ENCODE data around the gene KIF16B. TPM values are rescaled to one million over a fixed set of nuclear protein-coding genes. Genes with fewer than 3 reads are reported as not detected.

The KIF16B gene
- total RNA-seq, 1 experiment from 2014 or later: 7.6 TPM

GRCh38 chr20:16438100-16438499 is 135.1 kb downstream of the KIF16B start:
- H3K4me3 Mint-ChIP-seq: no peak overlapping the region
- CTCF ChIA-PET: no interaction called here
- H3K4me1 Mint-ChIP-seq: peaks cover 14% of the 10 kb centered on the region
- TF ChIP-seq RELA (CRISPR knock-in tag; IDR thresholded peaks at IDR 0.05; ENCODE audit: borderline replicate concordance): no peak
- no peak for TF ChIP-seq ZNF263 (CRISPR knock-in tag; IDR thresholded peaks at IDR 0.05; ENCODE audit: low read depth)
- no peak for TF ChIP-seq ZNF423 (CRISPR knock-in tag; IDR thresholded peaks at IDR 0.05)
- no peak for TF ChIP-seq NR2C2 (CRISPR knock-in tag; IDR thresholded peaks at IDR 0.05)
- TF ChIP-seq NFYB (CRISPR knock-in tag; conservative IDR thresholded peaks at IDR 0.05; ENCODE audit: low read depth): no peak
- TF ChIP-seq ZMAT4 (CRISPR knock-in tag; IDR thresholded peaks at IDR 0.05): no peak
- TF ChIP-seq ZNF396 (CRISPR knock-in tag; IDR thresholded peaks at IDR 0.05; ENCODE audit: borderline replicate concordance): no peak
- TF ChIP-seq IRF2 (CRISPR knock-in tag; IDR thresholded peaks at IDR 0.05; ENCODE audit: borderline replicate concordance, low read depth): no peak
- TF ChIP-seq, protein P1, sequence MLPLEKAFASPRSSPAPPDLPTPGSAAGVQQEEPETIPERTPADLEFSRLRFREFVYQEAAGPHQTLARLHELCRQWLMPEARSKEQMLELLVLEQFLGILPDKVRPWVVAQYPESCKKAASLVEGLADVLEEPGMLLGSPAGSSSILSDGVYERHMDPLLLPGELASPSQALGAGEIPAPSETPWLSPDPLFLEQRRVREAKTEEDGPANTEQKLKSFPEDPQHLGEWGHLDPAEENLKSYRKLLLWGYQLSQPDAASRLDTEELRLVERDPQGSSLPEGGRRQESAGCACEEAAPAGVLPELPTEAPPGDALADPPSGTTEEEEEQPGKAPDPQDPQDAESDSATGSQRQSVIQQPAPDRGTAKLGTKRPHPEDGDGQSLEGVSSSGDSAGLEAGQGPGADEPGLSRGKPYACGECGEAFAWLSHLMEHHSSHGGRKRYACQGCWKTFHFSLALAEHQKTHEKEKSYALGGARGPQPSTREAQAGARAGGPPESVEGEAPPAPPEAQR (CRISPR knock-in tag; IDR thresholded peaks at IDR 0.05): no peak
- no peak for TF ChIP-seq JAZF1 (CRISPR knock-in tag; IDR thresholded peaks at IDR 0.05)
- TF ChIP-seq E2F5 (CRISPR knock-in tag; IDR thresholded peaks at IDR 0.05): no peak
- TF ChIP-seq SOX15 (CRISPR knock-in tag; IDR thresholded peaks at IDR 0.05): no peak
- H3K36me3 Mint-ChIP-seq: peaks cover 21% of the 10 kb centered on the region
- H3K27ac Mint-ChIP-seq: no peak overlapping the region
- DNase-seq (ENCODE audit: low spot score): no peak
- POLR2A ChIA-PET: no interaction called here
- peaks cover 29% of the 10 kb centered on the region for H3K9me3 Mint-ChIP-seq
- H3K27me3 Mint-ChIP-seq (ENCODE audit: low read depth): no peaks in the 10 kb centered on the region
- ATAC-seq: no peak

GRCh38 chr20:16437387-16437996 is 135.8 kb downstream of the KIF16B start:
- Mint-ChIP-seq H3K9me3 (peaks cover 29% of the 10 kb centered on the region), H3K27me3 (ENCODE audit: low read depth) (no peaks in the 10 kb centered on the region), H3K27ac (no peak overlapping the region), H3K36me3 (peaks cover 21% of the 10 kb centered on the region), H3K4me3 (no peak overlapping the region), H3K4me1 (peaks cover 20% of the 10 kb centered on the region)
- POLR2A ChIA-PET: no interaction called here
- CTCF ChIA-PET: no interaction called here
- TF ChIP-seq FOXP1 (CRISPR knock-in tag; IDR thresholded peaks at IDR 0.05; ENCODE audit: borderline replicate concordance) (no peak), CTCF (IDR thresholded peaks at IDR 0.05) (no peak), ZBTB21 (CRISPR knock-in tag; IDR thresholded peaks at IDR 0.05; ENCODE audit: borderline replicate concordance) (no peak)
- DNase-seq (ENCODE audit: low spot score) (no peak), ATAC-seq (no peak)

GRCh38 chr20:16434062-16434664 is 139.1 kb downstream of the KIF16B start:
- DNase-seq (ENCODE audit: low spot score) (peak; percentile 92), ATAC-seq (peak; percentile 96)
- Mint-ChIP-seq H3K9me3 (peaks cover 18% of the 10 kb centered on the region), H3K27ac (no peak overlapping the region), H3K4me1 (peaks cover 24% of the 10 kb centered on the region), H3K4me3 (no peak overlapping the region), H3K27me3 (ENCODE audit: low read depth) (no peaks in the 10 kb centered on the region), H3K36me3 (peaks cover 9% of the 10 kb centered on the region)
- CTCF ChIA-PET: interaction anchor here (1.2 kb wide), 1 partner anchor 9 kb away, joined by 3 read pairs; no protein-coding TSS in a partner anchor
- TF ChIP-seq NR1H2 (CRISPR knock-in tag; IDR thresholded peaks at IDR 0.05) (no peak), CTCF (IDR thresholded peaks at IDR 0.05) (peak; percentile 73), USF1 (CRISPR knock-in tag; IDR thresholded peaks at IDR 0.05) (no peak), MLX (CRISPR knock-in tag; IDR thresholded peaks at IDR 0.05) (no peak)
- POLR2A ChIA-PET: no interaction called here

Data from WTC11 (cell line).